Measurements from ENCODE around the gene MRNIP. TPM values are rescaled to one million over a fixed set of nuclear protein-coding genes. Genes with fewer than 3 reads are reported as not detected.
A peak's percentile ranks its signal among the peaks of the same experiment; 100 is the strongest.

MRNIP gene
- total and polyA plus RNA-seq, 12 donors, result 6.6 to 45.1 (median 12.7) TPM

DNA sequence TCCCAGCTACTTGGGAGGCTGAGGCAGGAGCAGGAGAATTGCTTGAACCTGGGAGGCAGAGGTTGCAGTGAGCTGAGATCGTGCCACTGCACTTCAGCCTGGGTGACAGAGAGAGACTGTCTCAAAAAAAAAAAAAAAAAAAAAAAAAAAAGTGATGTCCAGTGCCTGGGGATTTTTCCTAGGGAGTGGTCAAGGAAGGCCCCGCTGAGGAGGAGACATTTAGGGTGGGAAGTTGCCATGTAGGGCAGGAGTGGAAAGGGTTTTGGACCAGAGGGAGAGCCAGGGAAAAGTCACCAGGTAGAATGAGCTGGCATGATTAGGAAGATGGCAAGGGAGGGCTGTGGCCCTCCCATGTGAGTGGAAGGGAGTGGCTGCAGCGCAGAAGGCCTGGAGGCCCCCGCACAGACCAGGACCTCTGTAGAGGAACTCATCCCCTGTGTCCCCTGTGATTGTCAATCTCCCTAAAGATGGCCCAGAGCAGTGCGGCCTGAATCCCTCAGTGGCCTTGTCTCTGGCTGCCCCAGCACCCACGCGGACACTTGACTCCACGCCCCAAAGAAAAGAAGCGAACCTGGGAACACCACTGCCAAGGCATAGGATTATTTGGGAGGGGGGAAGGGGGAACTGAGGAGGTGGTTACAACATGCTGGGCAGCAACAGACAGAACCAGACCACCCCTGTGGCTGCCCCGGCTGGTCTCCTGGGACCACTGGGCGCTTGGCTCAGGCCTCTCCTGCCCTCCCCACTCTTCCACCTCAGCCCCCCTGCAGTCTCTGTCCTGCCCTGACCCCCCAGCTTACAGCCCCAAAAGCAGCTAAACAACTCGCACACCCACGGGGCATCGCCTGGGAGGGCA, 40.5 kb downstream of the MRNIP start:
- TF ChIP-seq, protein P1, sequence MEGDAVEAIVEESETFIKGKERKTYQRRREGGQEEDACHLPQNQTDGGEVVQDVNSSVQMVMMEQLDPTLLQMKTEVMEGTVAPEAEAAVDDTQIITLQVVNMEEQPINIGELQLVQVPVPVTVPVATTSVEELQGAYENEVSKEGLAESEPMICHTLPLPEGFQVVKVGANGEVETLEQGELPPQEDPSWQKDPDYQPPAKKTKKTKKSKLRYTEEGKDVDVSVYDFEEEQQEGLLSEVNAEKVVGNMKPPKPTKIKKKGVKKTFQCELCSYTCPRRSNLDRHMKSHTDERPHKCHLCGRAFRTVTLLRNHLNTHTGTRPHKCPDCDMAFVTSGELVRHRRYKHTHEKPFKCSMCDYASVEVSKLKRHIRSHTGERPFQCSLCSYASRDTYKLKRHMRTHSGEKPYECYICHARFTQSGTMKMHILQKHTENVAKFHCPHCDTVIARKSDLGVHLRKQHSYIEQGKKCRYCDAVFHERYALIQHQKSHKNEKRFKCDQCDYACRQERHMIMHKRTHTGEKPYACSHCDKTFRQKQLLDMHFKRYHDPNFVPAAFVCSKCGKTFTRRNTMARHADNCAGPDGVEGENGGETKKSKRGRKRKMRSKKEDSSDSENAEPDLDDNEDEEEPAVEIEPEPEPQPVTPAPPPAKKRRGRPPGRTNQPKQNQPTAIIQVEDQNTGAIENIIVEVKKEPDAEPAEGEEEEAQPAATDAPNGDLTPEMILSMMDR (IDR thresholded peaks at IDR 0.05), result no peak
- Histone ChIP-seq H3K27me3 (no peaks in the 10 kb centered on the region), H3K27ac (peak overlapping the region; percentile 97 to 100 (median 100)), H3K4me1 (peaks cover 23 to 57% (median 52%) of the 10 kb centered on the region in 9 donors), H3K36me3 (peaks cover 0 to 25% (median 5%) of the 10 kb centered on the region in 9 donors), H3K9me3 (no peaks in the 10 kb centered on the region), H3K4me3 (peak overlapping the region; percentile 25 to 100 (median 94))
- intact Hi-C loops (cut with DNase I), result no loop called here
- ATAC-seq (no peak), DNase-seq (peak in 1 of 2 donors; percentile 15)
- 52 to 56% methylated on average over 14 of the region's 14 CpGs for WGBS, 2 donors

DNA sequence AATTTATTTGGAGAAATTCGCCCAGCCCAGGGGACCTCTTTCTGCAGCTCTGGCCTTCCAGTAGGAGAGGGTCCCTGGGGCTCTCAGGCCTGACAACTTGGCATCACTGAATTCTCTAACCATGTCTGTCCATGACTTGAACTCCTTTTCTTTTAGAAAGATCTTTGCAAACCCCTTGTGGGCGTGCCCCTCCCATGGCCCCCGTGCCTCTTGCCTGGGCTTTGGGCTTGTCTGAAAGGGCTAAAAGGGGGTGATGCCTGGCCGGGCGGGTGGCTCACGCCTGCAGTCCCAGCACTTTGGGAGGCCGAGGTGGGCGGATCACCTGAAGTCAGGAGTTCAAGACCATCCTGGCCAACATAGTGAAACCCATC, 41.2 kb downstream of the MRNIP start:
- Histone ChIP-seq H3K27me3 (no peaks in the 10 kb centered on the region), H3K27ac (peak overlapping the region in 7 of 10 donors; percentile 58 to 100 (median 99)), H3K9me3 (no peaks in the 10 kb centered on the region), H3K4me3 (peak overlapping the region; percentile 18 to 64 (median 58)), H3K36me3 (peaks cover 0 to 24% (median 0%) of the 10 kb centered on the region in 9 donors), H3K4me1 (peaks cover 17 to 50% (median 46%) of the 10 kb centered on the region in 9 donors)
- DNase-seq (peak in 1 of 2 donors; percentile 13), ATAC-seq (no peak)
- 86 to 88% methylated on average over 8 of the region's 8 CpGs for WGBS, 2 donors
- TF ChIP-seq, protein P1 (IDR thresholded peaks at IDR 0.05), result no peak
- intact Hi-C loops (cut with DNase I), result no loop called here

DNA sequence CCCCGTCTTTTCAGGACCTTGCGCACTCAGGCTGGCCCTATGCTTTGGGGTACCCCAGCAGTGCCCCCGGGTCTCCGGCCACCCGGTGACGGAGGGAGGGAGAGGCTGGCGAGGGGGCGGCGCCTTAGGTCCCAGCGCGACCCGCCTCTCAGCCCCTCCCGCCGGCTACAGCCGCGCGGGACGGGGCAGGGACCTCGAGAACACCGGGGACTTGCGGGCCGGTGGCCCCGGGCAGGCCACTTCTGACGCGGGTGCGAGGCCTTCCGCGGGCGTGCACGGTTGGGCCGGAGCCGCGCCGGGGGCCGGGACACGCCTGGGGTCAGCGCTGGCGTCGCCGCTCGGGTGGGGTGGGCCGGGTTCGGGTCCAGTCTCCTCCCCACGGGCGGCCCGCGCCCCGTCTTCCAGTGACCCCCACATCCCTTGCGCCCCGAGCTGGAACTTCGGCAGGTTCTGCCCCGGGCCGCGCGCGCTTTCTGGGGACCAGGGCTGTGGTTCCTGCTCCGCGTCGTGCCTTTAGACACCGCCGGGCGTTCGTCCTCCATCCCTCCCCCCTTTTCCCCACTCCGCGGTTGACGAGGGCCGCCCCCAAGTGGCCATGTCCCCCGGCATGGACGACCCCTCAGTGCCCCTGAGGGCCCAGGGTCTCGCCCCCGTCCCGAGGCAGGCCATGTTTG, 41.7 kb downstream of the MRNIP start:
- TF ChIP-seq, protein P1 (IDR thresholded peaks at IDR 0.05), result peak in 3 of 9 donors; percentile 21 to 30 (median 25)
- H3K4me1 ChIP-seq, result peaks cover 12 to 45% (median 40%) of the 10 kb centered on the region in 9 donors
- H3K27ac ChIP-seq, result peak overlapping the region in 8 of 10 donors; percentile 25 to 100 (median 98)
- ATAC-seq, result no peak
- no peaks in the 10 kb centered on the region for H3K9me3 ChIP-seq
- peak overlapping the region; percentile 18 to 64 (median 58) for H3K4me3 ChIP-seq
- H3K36me3 ChIP-seq, result peaks cover 0 to 24% (median 0%) of the 10 kb centered on the region in 9 donors
- WGBS, 2 donors, result 1 to 2% methylated on average over 63 to 72 of the region's 72 CpGs
- peak in 1 of 2 donors; percentile 43 for DNase-seq
- H3K27me3 ChIP-seq, result no peaks in the 10 kb centered on the region
- intact Hi-C loops (cut with DNase I), result no loop called here

DNA sequence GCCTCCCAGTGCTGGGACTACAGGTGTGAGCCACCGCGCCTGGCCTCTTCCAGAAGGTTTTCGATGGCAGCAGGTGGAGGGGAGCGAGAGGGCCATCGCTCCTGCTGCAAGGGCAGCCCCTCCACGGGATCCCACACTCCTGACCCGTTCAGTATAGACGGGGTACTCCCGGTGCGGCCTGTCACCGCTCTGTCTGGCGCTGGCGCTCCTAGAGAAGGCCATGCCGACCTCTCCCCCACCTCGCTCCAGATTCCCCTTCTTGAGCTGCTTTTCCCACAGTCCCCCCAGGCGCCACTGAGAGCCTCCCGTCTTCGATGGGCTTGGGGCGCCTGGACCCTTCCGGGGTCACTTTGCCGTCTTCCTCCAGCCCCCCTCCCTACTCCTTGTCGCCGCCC, 42.2 kb downstream of the MRNIP start:
- Histone ChIP-seq H3K4me3 (peak overlapping the region; percentile 18 to 64 (median 58)), H3K36me3 (peaks cover 0 to 23% (median 0%) of the 10 kb centered on the region in 9 donors), H3K27ac (peak overlapping the region in 8 of 10 donors; percentile 10 to 100 (median 79)), H3K4me1 (peaks cover 12 to 43% (median 39%) of the 10 kb centered on the region in 9 donors), H3K9me3 (no peaks in the 10 kb centered on the region), H3K27me3 (no peaks in the 10 kb centered on the region)
- peak in 1 of 2 donors; percentile 18 for DNase-seq
- ATAC-seq, result no peak
- TF ChIP-seq, protein P1 (IDR thresholded peaks at IDR 0.05), result no peak
- intact Hi-C loops (cut with DNase I), result no loop called here
- WGBS, 2 donors, result 49 to 56% methylated on average over 23 of the region's 23 CpGs
